Thoracic aorta (tissue), 2 donors: ENCODE results near the gene ZNF8. TPM values are rescaled to one million over a fixed set of nuclear protein-coding genes. Genes with fewer than 3 reads are reported as not detected.

Experiments
- ATAC-seq: fragments of 150-250 bp; one replicate; pipeline ENCODE4 v1.8.0; 2017; ENCODE audit warnings: low read depth; ENCODE audit not compliant: insufficient number of reproducible peaks, low FRiP score
- DNase-seq: peaks from one replicate; pipeline ENCODE4 v3.0.0-alpha.2; 2020; ENCODE audit warnings: low spot score
- H3K27ac ChIP-seq, 2 donors: fragments of 200-600 bp; sonication (generic); 1 replicate in 1 of 2; 2 replicates in 1 of 2; pipeline ENCODE4 v1.5.1; 2016; ENCODE audit warnings: mild to moderate bottlenecking in 2 of 2, moderate library complexity in 2 of 2
- H3K27me3 ChIP-seq: fragments of 200-600 bp; sonication (generic); replicated peaks from 2 replicates; pipeline ENCODE4 v1.6.0; 2016; ENCODE audit warnings: mild to moderate bottlenecking; ENCODE audit not compliant: insufficient read depth
- H3K36me3 ChIP-seq: fragments of 200-600 bp; sonication (generic); one replicate; pipeline ENCODE4 v1.5.1; 2016
- H3K4me1 ChIP-seq, 2 donors: fragments of 200-600 bp; sonication (generic); 1 replicate in 1 of 2; 2 replicates in 1 of 2; pipeline versions ENCODE4 v1.5.1 to v1.6.0; 2016; ENCODE audit warnings: low read depth in 2 of 2, mild to moderate bottlenecking in 1 of 2; ENCODE audit not compliant: control insufficient read depth in 1 of 2
- H3K4me3 ChIP-seq: fragments of 200-600 bp; sonication (generic); 2 replicates; pipeline ENCODE4 v1.5.1; 2016; ENCODE audit warnings: mild to moderate bottlenecking
- H3K9me3 ChIP-seq: fragments of 200-600 bp; sonication (generic); 2 replicates; pipeline ENCODE4 v1.5.1; 2016
- CTCF ChIP-seq: fragments of 200-600 bp; sonication (generic); IDR thresholded peaks from one replicate; pipeline ENCODE4 v1.5.1; 2019; ENCODE audit warnings: antibody characterized with exemption
- total RNA-seq, 2 donors: library from RNA; depleted of rRNA; stranded (reverse); fragments of >200 nt; gene quantifications; one replicate each; pipeline versions ENCODE4 v1.1.0 to v1.2.3, GENCODE V29; 2016

ZNF8 gene
- total RNA-seq, 2 donors from 2014 or later, result 11.4 to 12.0 TPM

DNA sequence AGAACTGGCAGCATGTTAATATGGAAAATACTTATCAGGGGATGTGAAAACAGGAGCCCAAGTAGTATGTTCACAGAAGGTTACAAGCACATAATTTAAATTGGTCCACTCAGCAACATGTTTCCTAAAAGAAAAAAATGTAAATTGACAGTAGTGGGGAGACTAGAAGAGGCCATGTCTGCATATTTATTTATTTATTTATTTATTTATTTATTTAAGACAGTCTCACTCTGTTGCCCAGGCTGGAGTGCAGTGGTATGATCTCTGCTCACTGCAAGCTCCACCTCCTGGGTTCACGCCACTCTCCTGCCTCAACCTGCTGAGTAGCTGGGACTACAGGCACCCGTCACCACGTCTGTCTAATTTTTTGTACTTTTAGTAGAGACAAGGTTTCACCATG lies 13.7 kb upstream of the ZNF8 start:
- ATAC-seq, result no peak
- Histone ChIP-seq H3K27ac (no peak overlapping the region), H3K36me3 (peaks cover 65% of the 10 kb centered on the region), H3K4me1 (no peaks in the 10 kb centered on the region), H3K9me3 (peaks cover 96% of the 10 kb centered on the region), H3K27me3 (no peaks in the 10 kb centered on the region), H3K4me3 (no peak overlapping the region)
- no peak for TF ChIP-seq CTCF
- no peak for DNase-seq

DNA sequence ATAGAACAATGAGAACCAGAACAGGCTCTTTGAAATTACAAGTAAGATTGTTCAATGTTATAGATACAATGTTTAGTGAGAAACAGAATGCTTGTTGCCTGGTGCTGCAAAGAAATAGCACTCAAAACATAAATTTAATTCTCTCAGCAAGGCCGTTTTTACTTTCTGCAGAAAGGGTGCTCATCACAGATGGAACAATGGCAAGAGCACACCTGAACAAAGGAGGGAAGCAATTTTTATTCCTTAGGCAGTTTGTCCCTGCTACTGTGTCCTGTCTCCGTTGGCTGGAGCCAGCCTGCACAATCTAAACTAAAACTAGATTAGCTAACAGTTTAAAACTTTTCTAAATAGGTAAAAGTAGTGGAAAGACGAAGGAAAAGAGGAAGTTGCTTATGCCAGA lies 10.4 kb upstream of the ZNF8 start:
- no peaks in the 10 kb centered on the region for H3K4me1 ChIP-seq
- no peak overlapping the region for H3K27ac ChIP-seq
- H3K4me3 ChIP-seq, result no peak overlapping the region
- no peak for DNase-seq
- ATAC-seq, result no peak
- peaks cover 63% of the 10 kb centered on the region for H3K36me3 ChIP-seq
- peaks cover 95% of the 10 kb centered on the region for H3K9me3 ChIP-seq
- TF ChIP-seq CTCF, result no peak
- no peaks in the 10 kb centered on the region for H3K27me3 ChIP-seq

GRCh38 chr19:58274771-58275201 lies 4.0 kb upstream of the ZNF8 start:
- H3K27me3 ChIP-seq, result no peaks in the 10 kb centered on the region
- ATAC-seq (no peak), DNase-seq (no peak)
- peaks cover 4 to 10% of the 10 kb centered on the region in 2 donors for H3K4me1 ChIP-seq
- no peak overlapping the region for H3K27ac ChIP-seq
- peaks cover 52% of the 10 kb centered on the region for H3K9me3 ChIP-seq
- H3K4me3 ChIP-seq, result no peak overlapping the region
- H3K36me3 ChIP-seq, result peaks cover 32% of the 10 kb centered on the region
- TF ChIP-seq CTCF, result no peak

DNA sequence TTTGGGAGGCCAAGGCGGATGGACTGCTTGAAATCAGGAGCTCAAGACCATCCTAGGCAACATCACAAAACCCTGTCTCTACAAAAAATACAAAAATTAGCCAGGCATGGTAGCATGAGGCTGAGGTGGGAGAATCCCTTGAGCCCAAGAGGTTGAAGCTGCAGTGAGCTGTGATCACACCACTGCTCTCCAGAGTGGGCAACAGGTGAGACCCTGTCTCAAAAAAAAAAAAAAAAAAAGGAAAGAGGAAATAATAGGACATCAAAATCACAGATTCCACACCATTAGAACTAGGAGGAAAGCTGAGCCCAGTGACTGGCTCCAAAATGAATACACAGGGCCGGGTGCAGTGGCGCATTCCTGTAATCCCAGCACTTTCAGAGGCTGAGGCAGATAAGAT lies 3.2 kb upstream of the ZNF8 start:
- no peak for ATAC-seq
- peaks cover 27% of the 10 kb centered on the region for H3K36me3 ChIP-seq
- no peak for TF ChIP-seq CTCF
- no peak overlapping the region for H3K27ac ChIP-seq
- peaks cover 4 to 18% of the 10 kb centered on the region in 2 donors for H3K4me1 ChIP-seq
- H3K9me3 ChIP-seq, result peaks cover 44% of the 10 kb centered on the region
- H3K4me3 ChIP-seq, result no peak overlapping the region
- no peaks in the 10 kb centered on the region for H3K27me3 ChIP-seq
- DNase-seq, result no peak

GRCh38 chr19:58277197-58277596 lies 1.6 kb upstream of the ZNF8 start:
- peaks cover 28% of the 10 kb centered on the region for H3K9me3 ChIP-seq
- no peak overlapping the region for H3K27ac ChIP-seq
- DNase-seq (no peak), ATAC-seq (no peak)
- H3K4me1 ChIP-seq, result peaks cover 4 to 18% of the 10 kb centered on the region in 2 donors
- no peaks in the 10 kb centered on the region for H3K27me3 ChIP-seq
- no peak overlapping the region for H3K4me3 ChIP-seq
- no peak for TF ChIP-seq CTCF
- H3K36me3 ChIP-seq, result peaks cover 13% of the 10 kb centered on the region
